KMS-11 (cell line): ENCODE results near the gene MROH2A.

ENCODE experiments used
- H2AFZ ChIP-seq: fragments of 200-600 bp; sonication (generic); 2 replicates; pipeline ENCODE4 v1.6.1; 2016; ENCODE audit warnings: antibody characterized with exemption, mixed run types, low read depth
- H3K27ac ChIP-seq: fragments of 200-600 bp; sonication (generic); 2 replicates; pipeline ENCODE4 v1.6.1; 2016; ENCODE audit warnings: mild to moderate bottlenecking, mixed run types
- H3K27me3 ChIP-seq: fragments of 200-600 bp; sonication (generic); 2 replicates; pipeline ENCODE4 v1.6.1; 2017; ENCODE audit warnings: mild to moderate bottlenecking, low read depth, mixed run types, moderate library complexity; ENCODE audit not compliant: insufficient read depth
- H3K36me3 ChIP-seq: fragments of 200-600 bp; sonication (generic); 2 replicates; pipeline ENCODE4 v1.6.1; 2017; ENCODE audit warnings: mild to moderate bottlenecking, mixed run types; ENCODE audit not compliant: insufficient read depth
- H3K4me1 ChIP-seq: fragments of 200-600 bp; sonication (generic); 2 replicates; pipeline ENCODE4 v1.6.1; 2016; ENCODE audit warnings: mild to moderate bottlenecking, low read depth, mixed run types; ENCODE audit not compliant: poor library complexity, severe bottlenecking
- H3K4me2 ChIP-seq: fragments of 200-600 bp; sonication (generic); 2 replicates; pipeline ENCODE4 v1.7.0; 2016; ENCODE audit warnings: mild to moderate bottlenecking, mixed run types
- H3K4me3 ChIP-seq: fragments of 200-600 bp; sonication (generic); IDR thresholded peaks from 2 replicates; pipeline ENCODE4 v1.6.1; 2017; ENCODE audit warnings: low read depth, low read length, mixed read lengths; ENCODE audit not compliant: insufficient read depth
- H3K79me2 ChIP-seq: fragments of 200-600 bp; sonication (generic); 2 replicates; pipeline ENCODE4 v1.6.1; 2016; ENCODE audit warnings: low read depth, mixed run types; ENCODE audit not compliant: insufficient read depth
- H3K9ac ChIP-seq: fragments of 200-600 bp; sonication (generic); 2 replicates; pipeline ENCODE4 v1.6.1; 2016; ENCODE audit warnings: mild to moderate bottlenecking, mixed run types
- H4K20me1 ChIP-seq: fragments of 200-600 bp; sonication (generic); 2 replicates; pipeline ENCODE4 v1.6.1; 2016; ENCODE audit warnings: mild to moderate bottlenecking, mixed run types; ENCODE audit not compliant: insufficient read depth
- CTCF ChIP-seq: fragments of 200-600 bp; sonication (generic); conservative IDR thresholded peaks from 2 replicates; pipeline ENCODE4 v1.6.1; 2017; ENCODE audit warnings: low read depth, mild to moderate bottlenecking, antibody characterized with exemption, low read length, moderate library complexity, mixed read lengths

Gene MROH2A

GRCh38 chr2:233856184-233856583, 78.1 kb downstream of the MROH2A start:
- TF ChIP-seq CTCF: no peak
- Histone ChIP-seq H3K4me1 (peaks cover 25% of the 10 kb centered on the region), H3K9ac (no peak overlapping the region), H4K20me1 (no peaks in the 10 kb centered on the region; the same call in 1 of the 2 replicates), H3K36me3 (peaks cover under 1% of the 10 kb centered on the region; the same call in 1 of the 2 replicates), H3K27ac (no peak overlapping the region), H3K27me3 (no peaks in the 10 kb centered on the region), H3K79me2 (peaks cover 30% of the 10 kb centered on the region), H2AFZ (no peak overlapping the region), H3K4me3 (no peak overlapping the region), H3K4me2 (no peak overlapping the region)

GRCh38 chr2:233857511-233858141, 79.5 kb downstream of the MROH2A start:
- H3K27ac ChIP-seq: no peak overlapping the region
- peaks cover 17% of the 10 kb centered on the region for H3K79me2 ChIP-seq
- peak; percentile 81 for TF ChIP-seq CTCF
- no peaks in the 10 kb centered on the region; the same call in 1 of the 2 replicates for H4K20me1 ChIP-seq
- H3K27me3 ChIP-seq: no peaks in the 10 kb centered on the region
- H3K36me3 ChIP-seq: no peaks in the 10 kb centered on the region; the same call in 1 of the 2 replicates
- peaks cover 13% of the 10 kb centered on the region for H3K4me1 ChIP-seq
- H2AFZ ChIP-seq: no peak overlapping the region
- no peak overlapping the region for H3K4me2 ChIP-seq
- no peak overlapping the region for H3K9ac ChIP-seq
- H3K4me3 ChIP-seq: no peak overlapping the region

GRCh38 chr2:233858331-233858730, 80.2 kb downstream of the MROH2A start:
- H3K4me1 ChIP-seq: peaks cover 6% of the 10 kb centered on the region
- H4K20me1 ChIP-seq: no peaks in the 10 kb centered on the region
- no peak overlapping the region for H2AFZ ChIP-seq
- H3K36me3 ChIP-seq: no peaks in the 10 kb centered on the region
- H3K27ac ChIP-seq: no peak overlapping the region
- TF ChIP-seq CTCF: no peak
- no peaks in the 10 kb centered on the region for H3K27me3 ChIP-seq
- H3K4me2 ChIP-seq: no peak overlapping the region
- peaks cover 10% of the 10 kb centered on the region for H3K79me2 ChIP-seq
- H3K9ac ChIP-seq: no peak overlapping the region
- H3K4me3 ChIP-seq: no peak overlapping the region

- H3K27me3 ChIP-seq: no peaks in the 10 kb centered on the region
- no peaks in the 10 kb centered on the region for H3K4me1 ChIP-seq
- no peak overlapping the region for H2AFZ ChIP-seq
- no peak for TF ChIP-seq CTCF
- no peak overlapping the region for H3K27ac ChIP-seq
- H3K9ac ChIP-seq: no peak overlapping the region
- no peaks in the 10 kb centered on the region for H3K79me2 ChIP-seq
- no peak overlapping the region for H3K4me2 ChIP-seq
- H3K36me3 ChIP-seq: no peaks in the 10 kb centered on the region
- no peaks in the 10 kb centered on the region for H4K20me1 ChIP-seq
- H3K4me3 ChIP-seq: no peak overlapping the region
Observed at GRCh38 chr2:233862261-233862768, 84.2 kb downstream of the MROH2A start.
